HG03108 (cell line): ENCODE results near the gene KLHL2.

Source experiments
- ATAC-seq: cut with Tn5 transposase; IDR thresholded peaks from one replicate; pipeline ENCODE4 v1.9.1; 2021; ENCODE audit warnings: moderate library complexity; ENCODE audit not compliant: unreplicated experiment

KLHL2 gene

GRCh38 chr4:165360985-165361670 lies 153.8 kb downstream of the KLHL2 start:
- ATAC-seq = no peak

GRCh38 chr4:165361810-165362209 lies 154.4 kb downstream of the KLHL2 start:
- no peak for ATAC-seq

- ATAC-seq = no peak
Measured at GRCh38 chr4:165364452-165365080, 157.2 kb downstream of the KLHL2 start.

GRCh38 chr4:165367040-165367439 lies 159.7 kb downstream of the KLHL2 start:
- no peak for ATAC-seq

- ATAC-seq = no peak
Measured at GRCh38 chr4:165368114-165368513, 160.8 kb downstream of the KLHL2 start.

- ATAC-seq = no peak
Measured at GRCh38 chr4:165368567-165368966, 161.2 kb downstream of the KLHL2 start.

GRCh38 chr4:165369522-165369921 lies 162.2 kb downstream of the KLHL2 start:
- no peak for ATAC-seq

- no peak for ATAC-seq
Measured at GRCh38 chr4:165370530-165370929, 163.2 kb downstream of the KLHL2 start.
